MM.1S (cell line): ENCODE measurements around the gene ZIC2.

ENCODE experiments used
- EZH2 ChIP-seq: fragments of 300-600 bp; sonication (generic); optimal IDR thresholded peaks from 2 replicates; pipeline ENCODE3; 2017; ENCODE audit warnings: low read depth, mild to moderate bottlenecking, antibody characterized with exemption, low read length, mixed read lengths
- EZH2phosphoT487 ChIP-seq: fragments of 300-600 bp; sonication (generic); IDR thresholded peaks from 2 replicates; pipeline ENCODE4 v1.6.1; 2018; ENCODE audit warnings: antibody characterized with exemption, low read length
- TF ChIP-seq, protein P1 (sequence below): fragments of 300-600 bp; sonication (generic); IDR thresholded peaks from 2 replicates; pipeline ENCODE4 v1.5.1; 2016; ENCODE audit warnings: antibody characterized with exemption, low read length, mixed read lengths

DNA sequence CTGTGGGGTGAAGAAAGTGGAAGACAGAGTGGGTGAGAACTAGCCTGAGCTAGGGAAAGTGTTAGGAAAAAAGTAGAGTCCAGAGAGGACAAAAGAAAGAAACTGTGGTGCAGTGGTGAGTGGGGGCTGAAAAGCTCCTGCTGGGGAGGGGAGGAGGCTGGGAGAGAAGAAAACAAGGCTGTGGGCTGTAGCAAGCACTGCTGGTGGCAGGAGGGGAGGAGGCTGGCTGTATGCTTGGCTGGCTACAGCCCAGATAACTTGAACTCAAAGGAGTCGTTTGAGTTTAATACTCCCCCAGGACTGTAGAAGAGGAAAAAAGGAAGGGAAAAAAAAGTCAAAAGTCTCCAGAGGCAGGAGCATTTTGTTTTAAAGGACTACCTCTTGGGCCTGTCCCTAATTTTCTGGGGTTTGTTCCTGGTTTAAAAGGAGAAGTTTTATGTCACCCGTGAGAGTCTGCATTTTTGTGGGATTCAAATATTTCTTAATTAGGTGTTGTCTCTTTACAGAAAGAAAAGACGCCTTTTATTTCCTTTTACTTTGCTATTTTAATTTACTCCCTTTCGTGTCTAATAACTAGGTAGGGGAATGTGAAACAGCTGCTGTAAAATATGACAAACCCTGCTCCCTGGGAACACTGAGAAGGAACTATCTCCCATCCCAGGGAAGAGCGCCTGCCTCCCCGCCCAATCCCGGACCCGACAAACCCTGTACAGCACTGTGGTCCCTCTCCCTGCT is 31.7 kb upstream of the ZIC2 start:
- TF ChIP-seq, protein P1, sequence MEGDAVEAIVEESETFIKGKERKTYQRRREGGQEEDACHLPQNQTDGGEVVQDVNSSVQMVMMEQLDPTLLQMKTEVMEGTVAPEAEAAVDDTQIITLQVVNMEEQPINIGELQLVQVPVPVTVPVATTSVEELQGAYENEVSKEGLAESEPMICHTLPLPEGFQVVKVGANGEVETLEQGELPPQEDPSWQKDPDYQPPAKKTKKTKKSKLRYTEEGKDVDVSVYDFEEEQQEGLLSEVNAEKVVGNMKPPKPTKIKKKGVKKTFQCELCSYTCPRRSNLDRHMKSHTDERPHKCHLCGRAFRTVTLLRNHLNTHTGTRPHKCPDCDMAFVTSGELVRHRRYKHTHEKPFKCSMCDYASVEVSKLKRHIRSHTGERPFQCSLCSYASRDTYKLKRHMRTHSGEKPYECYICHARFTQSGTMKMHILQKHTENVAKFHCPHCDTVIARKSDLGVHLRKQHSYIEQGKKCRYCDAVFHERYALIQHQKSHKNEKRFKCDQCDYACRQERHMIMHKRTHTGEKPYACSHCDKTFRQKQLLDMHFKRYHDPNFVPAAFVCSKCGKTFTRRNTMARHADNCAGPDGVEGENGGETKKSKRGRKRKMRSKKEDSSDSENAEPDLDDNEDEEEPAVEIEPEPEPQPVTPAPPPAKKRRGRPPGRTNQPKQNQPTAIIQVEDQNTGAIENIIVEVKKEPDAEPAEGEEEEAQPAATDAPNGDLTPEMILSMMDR, result no peak
- TF ChIP-seq EZH2, result no peak
- no peak for TF ChIP-seq EZH2phosphoT487
